ENCODE measurements around the gene FKRP.
A peak's percentile ranks its signal among the peaks of the same experiment; 100 is the strongest.

Gene FKRP

DNA sequence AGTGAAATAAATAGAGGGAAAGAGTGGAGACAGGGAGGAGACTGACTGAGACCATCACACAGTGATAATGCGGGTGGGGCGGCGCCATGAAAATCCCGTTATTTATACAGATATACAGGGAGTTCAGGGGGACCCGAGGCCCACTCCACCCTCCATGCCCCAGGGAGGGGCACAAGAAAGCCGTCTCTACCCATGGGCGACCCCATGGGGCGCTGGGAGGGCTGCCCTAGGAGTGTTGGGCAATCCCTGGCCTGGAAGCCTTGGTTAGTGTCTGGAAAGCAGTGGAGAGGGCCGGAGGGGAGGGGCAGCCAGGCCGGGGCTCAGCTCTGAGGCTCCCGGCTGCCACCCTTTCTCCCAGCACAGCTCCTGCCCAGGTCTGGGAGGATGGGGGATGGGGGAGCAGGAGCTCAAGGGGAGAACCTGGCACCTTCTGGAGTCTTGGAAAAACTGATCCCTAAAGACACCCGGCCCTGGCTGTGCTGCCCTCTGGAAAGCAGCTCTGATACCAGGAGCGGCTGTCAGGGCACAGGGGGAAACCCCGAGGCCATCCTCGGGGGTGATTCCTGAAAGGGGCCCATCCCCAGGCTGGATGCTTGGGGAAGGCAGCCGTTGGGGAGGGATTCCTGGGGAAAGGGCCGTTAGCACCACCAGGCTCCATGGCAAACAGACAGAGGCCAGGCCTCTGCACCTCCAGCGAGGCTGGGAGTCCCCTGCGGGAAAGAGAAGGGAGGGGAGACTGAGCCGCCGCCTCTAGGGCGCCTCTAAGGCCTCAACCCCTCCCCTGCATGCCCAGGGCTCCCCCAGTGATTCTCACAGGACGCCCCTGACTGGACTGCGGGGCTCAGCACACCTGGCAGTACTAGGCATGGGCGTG lies 26.0 kb upstream of the FKRP start:
- DNase-seq, result no peak

DNA sequence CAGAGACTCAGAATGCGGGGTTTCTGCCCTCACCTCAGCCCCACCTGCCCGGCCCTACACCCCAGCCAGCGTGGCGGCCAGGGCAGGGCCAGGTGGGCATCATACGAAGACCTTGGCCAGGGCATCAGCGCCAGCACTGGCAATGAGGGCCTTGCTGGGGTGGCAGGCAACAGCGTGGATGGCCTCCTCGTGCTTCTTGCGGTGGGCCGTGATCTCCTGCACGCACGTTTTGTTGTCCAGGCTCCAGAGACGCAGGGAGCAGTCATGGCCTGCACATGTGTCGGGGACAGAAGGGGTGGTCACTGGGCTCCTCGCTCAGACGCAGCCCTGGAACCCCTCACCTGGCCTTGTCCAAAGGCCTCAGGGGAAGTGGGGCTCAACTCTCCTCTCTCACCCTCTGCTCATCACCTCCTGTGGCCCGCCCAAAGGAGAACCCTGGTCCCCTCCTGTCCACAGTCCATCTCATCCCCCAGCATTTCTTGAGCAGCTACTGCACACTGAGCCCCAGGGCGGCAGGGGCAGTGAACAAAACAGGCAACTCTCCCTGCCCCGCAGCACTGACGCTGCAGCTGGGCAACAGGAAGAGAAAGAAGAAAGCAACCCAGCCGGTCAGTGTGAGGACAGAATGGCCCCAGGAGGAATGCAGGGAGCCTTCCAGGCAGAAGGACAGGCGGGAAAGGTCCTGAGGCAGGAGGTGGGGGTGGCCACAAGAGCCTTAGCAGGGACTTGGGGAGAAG lies 25.2 kb upstream of the FKRP start:
- DNase-seq, result no peak

DNA sequence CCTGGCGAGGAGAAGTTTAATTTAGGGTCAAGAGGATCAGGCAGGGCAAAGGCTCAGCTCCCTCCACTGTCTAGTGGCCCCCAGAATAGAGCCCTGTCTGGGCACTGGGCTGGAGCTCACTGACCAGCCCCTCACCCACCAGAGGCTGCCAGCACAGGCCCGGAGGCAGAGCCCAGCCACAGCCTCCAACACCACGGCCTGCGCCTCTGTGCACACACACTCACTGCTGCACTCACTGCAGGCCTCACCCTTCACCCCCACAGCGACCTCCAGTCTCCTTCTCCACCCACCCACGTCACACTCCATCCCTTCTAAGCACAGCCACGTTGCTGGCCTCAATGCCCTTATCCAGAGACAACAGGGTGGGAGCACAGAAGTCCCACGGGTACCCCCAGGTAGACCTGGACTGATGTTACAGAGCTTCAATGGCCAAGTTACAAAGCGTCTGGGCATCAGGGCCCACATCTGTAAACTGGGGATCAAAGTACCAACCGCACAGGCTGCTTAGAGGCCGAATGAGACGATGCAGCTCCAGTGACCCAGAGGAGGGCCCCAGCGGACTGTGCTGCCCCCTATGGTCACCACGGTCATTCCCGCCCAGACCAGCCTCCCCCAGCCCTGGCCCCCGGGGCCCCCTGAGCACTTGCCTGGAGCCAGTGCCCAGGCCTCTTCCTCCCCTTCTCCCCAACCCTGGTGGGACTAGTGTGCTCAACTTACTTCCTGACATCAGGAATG lies 24.4 kb upstream of the FKRP start:
- no peak for DNase-seq

DNA sequence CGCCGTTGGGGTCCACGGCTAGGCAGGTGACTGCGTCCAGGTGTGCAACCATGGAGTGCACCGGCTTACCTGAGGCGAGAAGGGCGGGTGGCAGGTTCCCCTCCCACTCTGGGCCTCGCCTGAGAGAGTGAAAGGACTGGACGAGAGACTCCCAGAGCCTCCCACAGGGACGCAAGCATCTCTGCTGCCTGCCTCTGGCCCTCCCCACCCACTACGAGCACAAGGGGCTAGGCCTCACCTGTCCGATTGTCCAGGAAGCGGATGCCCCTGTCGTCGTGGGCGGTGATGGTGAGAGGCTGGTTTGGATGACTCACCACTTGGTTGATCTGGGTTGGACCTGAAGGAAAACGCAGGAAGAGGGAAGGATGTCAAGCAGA lies 23.9 kb upstream of the FKRP start:
- DNase-seq, result no peak

DNA sequence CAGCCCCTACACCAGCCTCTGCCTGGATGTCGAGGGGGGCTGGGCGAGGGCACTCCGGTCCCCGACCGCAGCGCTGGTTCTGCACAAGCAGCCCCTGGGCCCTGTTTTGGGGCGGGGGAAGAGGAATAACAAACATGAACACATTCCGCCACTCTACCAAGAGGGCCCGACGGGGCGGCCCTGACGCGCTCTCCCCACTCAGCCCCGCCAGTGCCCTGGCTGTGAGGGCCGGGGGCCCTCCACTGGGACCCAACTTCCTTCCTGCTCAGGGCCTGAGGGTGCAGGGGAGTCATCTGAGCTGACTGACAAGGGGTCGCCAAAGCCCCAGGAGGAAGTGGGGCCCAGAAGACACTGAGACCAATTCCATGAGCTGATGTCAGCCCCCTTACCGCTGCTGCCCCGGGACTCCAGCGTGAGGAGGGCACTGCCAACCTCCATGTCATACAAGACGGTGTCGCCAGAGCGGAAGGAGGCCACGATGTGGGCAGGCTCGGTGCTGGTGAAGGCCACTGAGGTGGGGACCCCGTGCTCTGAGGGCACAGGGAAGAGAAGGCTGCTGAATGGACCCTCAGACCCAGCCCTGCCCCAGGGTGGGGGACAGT lies 23.3 kb upstream of the FKRP start:
- no peak for DNase-seq

DNA sequence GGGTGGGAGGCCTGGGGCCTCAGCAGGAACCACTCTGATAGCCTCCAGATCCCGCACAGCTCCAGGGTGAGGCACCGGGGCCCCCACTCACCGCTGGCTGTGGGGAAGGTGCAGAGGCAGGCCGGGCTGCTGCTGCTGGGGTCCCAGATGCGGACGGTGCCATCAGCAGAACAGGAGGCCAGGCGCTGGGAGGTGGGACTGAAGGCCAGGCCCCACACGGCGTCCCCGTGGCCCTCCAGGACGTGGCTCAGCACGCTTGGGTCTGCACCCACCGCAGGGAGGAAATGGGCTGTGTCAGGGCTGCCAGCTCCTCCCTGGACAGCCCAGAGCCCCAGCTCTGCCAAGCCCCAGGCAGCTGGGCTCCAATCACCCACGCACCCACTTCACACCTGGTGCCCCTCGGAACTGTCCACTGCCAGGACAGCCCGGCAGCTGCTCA lies 22.8 kb upstream of the FKRP start:
- no peak for DNase-seq

DNA sequence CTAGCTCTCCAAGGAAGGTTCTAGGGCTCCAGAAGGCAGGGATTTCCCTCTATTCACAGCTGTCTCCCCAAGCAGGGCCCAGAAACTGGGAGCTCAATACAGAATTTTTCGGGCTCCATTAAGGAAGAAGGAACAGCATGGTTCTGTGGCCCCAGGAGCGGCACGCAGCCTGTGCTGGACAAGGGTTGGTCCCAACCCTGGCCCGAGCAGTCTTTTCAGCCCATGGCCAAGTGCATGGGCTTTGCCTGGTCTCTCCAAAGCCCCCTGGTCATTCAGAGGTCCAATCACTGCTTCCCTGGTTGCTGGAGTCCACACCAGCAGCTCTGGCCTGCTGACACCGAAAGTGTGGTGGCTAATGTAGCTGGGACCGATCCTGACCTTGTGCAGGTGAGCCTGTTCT lies 22.4 kb upstream of the FKRP start:
- no peak for DNase-seq

DNA sequence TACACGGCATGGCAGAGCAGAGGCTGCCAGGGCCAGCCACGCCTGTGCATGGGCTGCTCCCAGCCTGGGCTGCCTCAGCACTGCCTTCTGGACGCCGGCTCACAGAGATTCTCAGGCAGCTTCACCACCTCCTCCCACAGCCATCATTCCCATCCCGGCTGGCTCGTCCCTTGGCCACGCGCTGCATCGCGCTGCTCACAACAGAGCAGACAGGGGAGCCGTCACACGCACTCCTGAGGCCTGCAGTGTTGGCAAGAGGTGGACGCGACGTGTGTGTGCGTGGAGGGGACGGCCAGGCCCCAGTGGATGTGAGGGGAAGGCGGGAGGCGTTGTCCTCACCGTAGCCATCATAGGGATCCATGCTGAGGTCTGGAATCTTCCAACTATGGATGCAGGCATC lies 21.4 kb upstream of the FKRP start:
- DNase-seq, result no peak

DNA sequence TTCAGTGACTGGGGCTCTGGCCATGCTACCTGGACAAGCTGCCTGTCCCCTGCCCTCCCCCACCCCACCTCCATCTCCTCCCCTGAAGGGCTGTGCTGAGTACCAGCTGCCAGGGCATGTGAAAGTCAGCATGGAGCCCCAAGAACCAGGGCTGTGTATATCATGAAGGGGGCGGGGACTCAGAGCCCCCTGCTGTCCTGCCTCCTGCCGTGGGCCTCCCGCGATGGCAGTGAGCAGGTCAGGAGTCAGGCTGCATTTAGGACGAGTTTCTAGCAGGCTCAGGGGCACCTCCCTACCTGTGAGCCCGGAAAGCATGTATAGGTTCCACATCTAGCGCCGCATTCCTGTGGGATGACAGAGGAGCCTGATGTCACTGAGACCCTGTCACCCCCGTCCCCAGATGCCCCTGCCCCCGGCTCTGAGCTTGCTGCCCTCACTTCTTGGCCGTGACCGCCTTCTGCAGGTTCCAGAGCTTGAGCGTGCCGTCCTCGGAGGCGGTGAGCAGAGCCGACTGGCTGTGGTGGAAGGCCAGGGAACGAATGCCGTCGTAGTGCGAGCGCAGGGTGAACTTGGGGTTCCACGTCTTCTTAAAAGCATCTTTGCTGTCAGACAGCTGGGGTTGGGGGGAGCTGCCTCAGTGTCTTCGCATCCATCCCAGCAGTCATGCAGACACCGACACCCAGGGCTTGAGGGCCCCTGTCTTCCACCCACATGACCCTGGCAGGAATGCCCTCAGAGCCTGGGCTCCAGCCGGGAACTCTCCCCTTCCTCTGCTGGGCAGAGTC lies 20.6 kb upstream of the FKRP start:
- no peak for DNase-seq

DNA sequence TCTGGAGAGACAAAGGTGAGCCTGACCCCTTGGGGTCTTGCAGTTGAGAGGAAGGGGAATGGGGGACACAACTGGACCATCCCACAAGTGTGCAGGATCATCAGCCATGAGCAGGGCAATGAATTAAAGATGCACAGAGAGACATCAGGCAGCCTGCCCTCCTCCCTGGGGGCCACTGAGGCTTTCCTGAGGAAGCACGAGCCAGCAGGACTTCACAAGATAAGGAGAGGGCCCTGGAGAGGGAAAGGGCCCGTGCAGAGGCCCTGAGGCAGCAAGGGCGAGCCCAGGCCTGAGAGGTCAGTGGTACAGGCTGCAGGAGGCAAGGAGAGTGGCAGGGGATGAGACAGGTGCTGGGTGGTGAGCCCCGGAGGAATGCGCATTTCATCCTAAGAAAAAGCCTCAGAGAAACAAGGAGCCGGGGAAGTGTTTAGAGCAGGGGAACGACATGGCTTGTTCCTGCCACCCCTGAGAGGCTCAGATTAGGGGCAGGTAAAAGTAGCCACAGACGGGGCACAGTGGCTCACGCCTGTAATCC lies 19.9 kb upstream of the FKRP start:
- no peak for DNase-seq

DNA sequence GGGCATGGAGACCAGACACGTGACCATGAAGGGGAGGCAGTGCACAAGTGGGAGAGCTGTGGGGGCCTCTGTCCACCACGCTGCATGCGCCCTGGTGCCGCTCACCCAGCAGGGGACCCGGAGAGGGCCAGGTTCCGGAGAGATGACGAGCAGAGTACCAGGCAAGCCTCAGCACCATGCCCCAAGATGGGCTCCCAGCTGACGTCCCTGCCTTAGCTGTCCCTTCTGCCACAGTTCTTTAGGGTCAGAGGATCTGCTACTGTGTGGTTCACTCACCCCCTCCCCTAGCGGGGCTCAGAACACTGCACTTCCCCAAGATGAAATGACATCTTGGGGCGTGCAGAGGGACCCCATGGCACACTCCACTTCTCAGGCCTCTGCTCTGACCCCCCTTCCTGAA lies 19.3 kb upstream of the FKRP start:
- DNase-seq, result no peak

DNA sequence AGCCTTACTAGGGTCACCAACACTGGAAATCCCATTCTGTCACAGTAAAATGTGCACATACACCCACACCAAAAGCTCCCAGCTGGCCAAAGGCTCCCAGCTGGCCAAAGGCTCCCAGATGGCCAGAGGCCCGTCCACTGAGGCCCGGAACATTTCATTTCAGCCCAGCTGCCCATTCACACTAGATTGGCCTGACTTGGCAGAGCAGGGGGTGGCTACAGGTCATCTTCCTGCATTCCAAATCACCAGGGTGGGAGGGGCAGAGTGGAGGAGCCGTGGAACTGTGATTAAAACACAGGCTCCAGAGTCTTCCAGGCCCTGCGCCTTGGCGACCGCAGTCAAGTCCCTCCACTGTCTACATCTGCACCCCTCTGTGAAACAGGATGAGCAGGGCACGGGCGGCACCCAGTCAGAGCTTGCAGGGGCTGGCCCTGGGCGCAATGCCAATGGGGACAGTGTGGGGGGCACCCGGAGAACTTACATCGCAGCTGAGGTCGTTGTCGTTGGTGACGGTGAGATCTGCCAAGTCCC lies 18.8 kb upstream of the FKRP start:
- DNase-seq, result no peak

DNA sequence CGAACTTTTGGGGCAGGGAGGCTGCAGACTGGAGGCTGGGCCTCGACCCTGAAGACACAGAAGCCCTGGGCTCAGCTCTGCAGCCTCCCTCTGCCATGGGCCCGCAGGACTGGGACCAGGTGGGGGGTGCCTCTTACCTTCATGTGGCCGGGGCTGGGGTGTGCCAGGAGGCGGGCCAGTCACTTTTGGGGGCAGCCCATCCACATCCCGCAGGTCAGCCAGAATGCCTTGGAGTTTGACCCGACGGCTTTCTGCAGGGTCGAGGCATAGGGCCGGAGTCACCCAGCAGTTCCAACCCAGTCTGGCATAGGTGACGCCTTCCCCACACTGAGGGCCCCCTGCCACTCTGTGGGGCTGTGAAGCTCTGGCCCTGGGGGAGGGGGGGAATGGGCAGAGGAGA lies 18.1 kb upstream of the FKRP start:
- DNase-seq, result no peak

DNA sequence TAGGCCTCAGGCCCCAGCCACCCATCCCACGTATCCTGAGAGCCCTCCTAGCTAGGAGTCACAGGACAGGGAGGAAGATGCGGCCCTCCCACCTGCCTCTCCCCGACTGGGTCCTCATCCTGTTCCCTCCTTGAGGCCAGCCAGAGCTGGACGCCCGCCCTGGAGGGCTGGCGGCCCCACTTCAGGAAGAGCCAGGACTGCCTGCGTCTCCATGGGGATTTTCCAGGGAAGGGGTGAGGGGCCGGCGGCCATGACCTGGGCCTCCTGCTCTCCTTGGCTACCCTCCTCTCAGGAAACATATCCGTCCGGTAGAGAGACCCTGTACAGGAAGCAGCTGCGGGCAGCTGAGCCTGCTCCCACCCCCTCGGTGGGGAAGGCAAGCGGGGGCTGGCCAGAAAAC lies 17.6 kb upstream of the FKRP start:
- DNase-seq, result no peak

DNA sequence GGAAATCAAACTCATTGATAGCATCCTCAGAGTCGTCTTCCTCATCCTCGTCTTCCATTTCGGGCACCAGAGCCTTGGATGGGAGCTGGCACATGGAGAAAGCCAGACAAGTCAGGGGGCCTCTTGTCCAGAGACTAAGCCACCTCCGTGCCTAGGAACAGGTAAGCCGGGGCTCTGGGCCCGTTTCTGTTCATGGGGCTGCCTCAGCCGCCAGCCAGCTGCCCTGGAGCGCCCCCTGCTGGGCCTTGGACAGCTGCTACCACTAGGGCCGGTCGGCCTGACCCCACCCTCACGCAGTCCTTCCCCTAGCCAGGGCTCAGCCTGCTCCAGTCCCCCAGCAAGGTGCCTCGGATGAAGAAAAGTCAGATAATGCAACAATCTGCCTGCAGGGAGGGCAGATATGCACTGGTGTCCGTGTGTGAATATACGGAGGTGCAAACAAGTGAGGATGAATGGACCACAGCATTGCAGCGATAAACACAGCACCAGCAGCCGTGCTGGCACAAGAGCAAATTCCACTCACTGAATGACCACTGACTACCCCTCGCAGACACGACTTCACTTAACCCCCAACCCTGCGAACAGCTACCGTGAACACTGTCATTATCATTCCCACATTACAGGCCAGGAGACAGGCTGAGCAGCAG lies 17.0 kb upstream of the FKRP start:
- peak; percentile 7 for DNase-seq

DNA sequence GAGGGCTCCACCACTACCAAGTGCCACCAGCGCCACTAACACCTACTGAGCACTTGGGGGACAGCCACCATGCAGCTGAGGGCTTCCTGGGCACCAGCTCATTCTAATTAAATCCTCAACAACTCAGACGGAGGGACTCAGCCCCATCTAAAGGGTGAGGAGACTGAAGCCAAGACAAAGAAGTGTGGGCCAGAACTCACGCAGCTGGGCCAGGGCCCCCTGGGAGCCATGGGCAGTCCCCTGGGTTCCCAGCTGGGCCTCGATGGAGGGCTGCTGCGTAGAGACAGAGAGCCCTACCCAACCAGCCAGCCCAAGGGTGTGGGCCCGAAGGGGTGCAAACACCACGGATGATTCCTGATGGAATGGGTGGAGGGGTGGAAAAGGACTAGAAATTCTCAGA lies 16.2 kb upstream of the FKRP start:
- no peak for DNase-seq

DNA sequence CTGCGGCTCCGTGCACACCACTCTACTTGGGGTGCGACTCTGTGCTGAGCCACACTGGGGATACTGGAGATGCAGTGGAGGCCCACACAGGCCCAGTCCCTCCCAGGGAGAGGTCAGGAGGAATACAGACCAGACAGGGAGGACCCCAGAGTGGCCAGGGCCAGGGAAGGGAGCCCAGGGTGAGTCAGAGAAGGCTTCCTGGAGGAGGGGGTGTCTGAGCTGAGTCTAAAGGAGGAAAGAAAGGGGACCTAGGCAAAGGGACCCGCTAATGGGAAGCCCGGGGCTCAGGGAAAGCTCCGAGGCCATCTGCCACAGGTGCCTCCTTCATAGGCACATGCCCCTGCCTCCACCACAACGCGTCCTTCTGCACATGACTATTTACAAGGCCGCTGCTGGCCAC lies 15.7 kb upstream of the FKRP start:
- DNase-seq, result no peak

DNA sequence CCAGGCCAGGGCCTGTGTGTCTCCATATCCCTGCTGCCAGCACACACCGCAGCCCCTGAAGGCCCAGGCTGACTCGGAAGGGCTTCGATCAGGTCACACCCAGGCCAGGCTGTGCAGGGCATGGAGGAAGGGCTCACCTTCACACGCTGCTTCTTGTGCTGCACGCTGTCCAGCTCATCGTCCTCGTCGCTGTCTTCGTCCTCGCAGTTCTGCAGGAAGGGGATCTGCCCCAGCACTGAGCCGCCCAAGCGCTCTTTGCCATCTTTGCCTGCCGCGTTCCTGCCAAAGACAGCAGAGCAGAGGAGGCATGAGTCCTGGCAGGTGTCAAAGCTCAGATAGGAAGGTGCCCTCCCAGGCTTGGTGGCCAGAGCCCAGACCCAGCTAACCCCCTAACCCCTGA lies 15.3 kb upstream of the FKRP start:
- no peak for DNase-seq

DNA sequence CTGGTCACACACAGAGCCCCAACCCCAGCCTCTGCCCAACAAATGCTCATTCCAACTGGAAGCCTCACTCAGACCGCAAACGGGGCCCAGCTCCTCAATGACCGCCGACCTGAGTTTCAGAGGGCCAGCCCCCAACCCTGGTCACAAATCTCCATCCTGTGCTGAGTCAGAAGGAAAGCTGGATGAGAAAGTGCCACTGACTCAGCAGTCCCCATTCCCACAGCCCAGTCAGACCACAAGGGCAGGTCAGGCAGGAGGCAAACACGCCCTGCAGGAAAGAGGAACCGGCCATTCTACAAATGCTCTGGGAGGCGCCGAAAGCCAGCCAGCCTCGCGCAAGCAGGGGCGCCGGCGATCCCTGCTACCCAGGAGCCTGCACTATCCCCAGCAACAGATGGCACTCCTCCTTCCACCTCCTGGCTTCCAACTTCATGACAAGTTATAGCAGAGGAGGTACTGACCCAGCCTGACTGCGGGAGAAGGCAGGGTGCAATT lies 14.8 kb upstream of the FKRP start:
- no peak for DNase-seq

DNA sequence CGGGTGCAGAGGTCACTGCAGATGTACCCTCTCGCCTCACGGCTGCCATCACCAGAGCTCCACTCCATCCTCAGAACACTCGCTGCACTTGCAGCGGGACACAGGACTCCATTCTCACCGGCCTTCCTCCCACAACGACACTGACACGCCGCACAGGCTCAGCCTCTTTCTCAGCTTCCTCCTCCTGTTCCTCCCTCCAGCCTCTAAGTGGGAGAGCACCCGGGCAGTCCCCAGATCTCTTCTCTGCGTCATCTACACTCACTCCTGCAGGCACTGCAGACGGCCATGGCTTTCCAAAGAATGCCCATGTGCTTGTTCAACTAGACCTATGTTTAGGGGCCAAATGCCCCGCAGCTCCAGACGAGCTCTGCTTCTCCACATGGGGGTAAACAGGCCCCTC lies 14.3 kb upstream of the FKRP start:
- DNase-seq, result no peak
